D721Med (cell line): Measurements from ENCODE around the gene POGLUT2.

Experiments used
- DNase-seq: peaks from one replicate; pipeline ENCODE4 v3.0.0; 2011; ENCODE audit warnings: low spot score; ENCODE audit not compliant: insufficient read length
- FAIRE-seq: peaks from 2 replicates; lab custom pipeline; 2011; peaks lifted over from hg19 to GRCh38; lab: Jason Lieb, UNC
- CTCF ChIP-seq: IDR thresholded peaks from 2 replicates; pipeline ENCODE4 v1.5.1; 2012; ENCODE audit warnings: mild to moderate bottlenecking, control low read depth; ENCODE audit not compliant: insufficient read depth; ENCODE audit errors: missing control alignments

POGLUT2 gene

GRCh38 chr13:102817907-102818306 is 19.1 kb upstream of the POGLUT2 start:
- no peak for TF ChIP-seq CTCF
- FAIRE-seq (no peak), DNase-seq (no peak)

- DNase-seq (no peak), FAIRE-seq (no peak)
- no peak for TF ChIP-seq CTCF
These were observed 18.5 kb upstream of the POGLUT2 start for GRCh38 chr13:102817241-102817640.

- FAIRE-seq (peak; percentile 16), DNase-seq (no peak)
These were observed 17.9 kb upstream of the POGLUT2 start for GRCh38 chr13:102816708-102817107.

GRCh38 chr13:102815788-102816187 is 17.0 kb upstream of the POGLUT2 start:
- TF ChIP-seq CTCF, result no peak
- DNase-seq, result no peak
- no peak for FAIRE-seq

More at GRCh38 chr13:102816708-102817107, 17.9 kb upstream of the POGLUT2 start:
- TF ChIP-seq CTCF, result no peak

GRCh38 chr13:102814793-102815192 is 16.0 kb upstream of the POGLUT2 start:
- DNase-seq, result no peak
- TF ChIP-seq CTCF, result no peak
- FAIRE-seq, result no peak

GRCh38 chr13:102814025-102814607 is 15.3 kb upstream of the POGLUT2 start:
- DNase-seq (no peak), FAIRE-seq (no peak)
- no peak for TF ChIP-seq CTCF

- no peak for TF ChIP-seq CTCF
- no peak for FAIRE-seq
- no peak for DNase-seq
These were observed 14.0 kb upstream of the POGLUT2 start for GRCh38 chr13:102812611-102813287.
